ENCODE results near the gene DNAJB1.
A peak's percentile ranks its signal among the peaks of the same experiment; 100 is the strongest.
"Not testable (repeated sequence)": the region's sequence is repeated elsewhere in the genome, so short reads cannot be mapped to it uniquely, and the experiment has no call there.

DNAJB1 gene

GRCh38 chr19:14520543-14520942 is 2.3 kb upstream of the DNAJB1 start:
- no peak for DNase-seq (ENCODE audit: low spot score)

- peak; percentile 55 for DNase-seq (ENCODE audit: low spot score)
These were observed 1.7 kb upstream of the DNAJB1 start for GRCh38 chr19:14519860-14520407.

GRCh38 chr19:14519245-14519859 is 1.2 kb upstream of the DNAJB1 start:
- DNase-seq (ENCODE audit: low spot score), result no peak

GRCh38 chr19:14517446-14517839 is 754 bp downstream of the DNAJB1 start:
- no peak for DNase-seq (ENCODE audit: low spot score)

- no peak for DNase-seq (ENCODE audit: low spot score)
These were observed 1.3 kb downstream of the DNAJB1 start for GRCh38 chr19:14516746-14517438.

- no peak for DNase-seq (ENCODE audit: low spot score)
These were observed 2.1 kb downstream of the DNAJB1 start for GRCh38 chr19:14516048-14516534.

- DNase-seq (ENCODE audit: low spot score), result no peak
These were observed 2.6 kb downstream of the DNAJB1 start for GRCh38 chr19:14515501-14516047.

GRCh38 chr19:14514215-14514863 is 3.9 kb downstream of the DNAJB1 start:
- no peak for DNase-seq (ENCODE audit: low spot score)

GRCh38 chr19:14512406-14512961 is 5.7 kb downstream of the DNAJB1 start:
- DNase-seq (ENCODE audit: low spot score), result no peak

- no peak for DNase-seq (ENCODE audit: low spot score)
These were observed 7.0 kb downstream of the DNAJB1 start for GRCh38 chr19:14511229-14511593.

- no peak for DNase-seq (ENCODE audit: low spot score)
These were observed 7.6 kb downstream of the DNAJB1 start for GRCh38 chr19:14510311-14511228.

- DNase-seq (ENCODE audit: low spot score), result no peak
These were observed 10.3 kb downstream of the DNAJB1 start for GRCh38 chr19:14507704-14508542.

GRCh38 chr19:14505488-14506239 is 12.5 kb downstream of the DNAJB1 start:
- DNase-seq (ENCODE audit: low spot score), result peak; percentile 78

GRCh38 chr19:14504575-14504974 is 13.6 kb downstream of the DNAJB1 start:
- not testable (repeated sequence) for DNase-seq (ENCODE audit: low spot score)

GRCh38 chr19:14503285-14503684 is 14.9 kb downstream of the DNAJB1 start:
- no peak for DNase-seq (ENCODE audit: low spot score)

- DNase-seq (ENCODE audit: low spot score), result no peak
These were observed 15.7 kb downstream of the DNAJB1 start for GRCh38 chr19:14502334-14503092.

GRCh38 chr19:14497228-14497921 is 20.8 kb downstream of the DNAJB1 start:
- DNase-seq (ENCODE audit: low spot score), result no peak

GRCh38 chr19:14496834-14497227 is 21.4 kb downstream of the DNAJB1 start:
- no peak for DNase-seq (ENCODE audit: low spot score)
